Measurements from ENCODE around the gene TCP11L2.

- no peak for TF ChIP-seq GABPA (IDR thresholded peaks at IDR 0.05; ENCODE audit: low read depth)
- no peak for TF ChIP-seq CTCF (IDR thresholded peaks at IDR 0.05; ENCODE audit: insufficient read depth, low read length)
These were observed 8.6 kb downstream of the TCP11L2 start for GRCh38 chr12:106311139-106311538.

Measured in HL-60 (cell line).